ENCODE measurements around the gene GAPDH.
A peak's percentile ranks its signal among the peaks of the same experiment; 100 is the strongest.
"Not testable (repeated sequence)": the region's sequence is repeated elsewhere in the genome, so short reads cannot be mapped to it uniquely, and the experiment has no call there.

Gene GAPDH

DNA sequence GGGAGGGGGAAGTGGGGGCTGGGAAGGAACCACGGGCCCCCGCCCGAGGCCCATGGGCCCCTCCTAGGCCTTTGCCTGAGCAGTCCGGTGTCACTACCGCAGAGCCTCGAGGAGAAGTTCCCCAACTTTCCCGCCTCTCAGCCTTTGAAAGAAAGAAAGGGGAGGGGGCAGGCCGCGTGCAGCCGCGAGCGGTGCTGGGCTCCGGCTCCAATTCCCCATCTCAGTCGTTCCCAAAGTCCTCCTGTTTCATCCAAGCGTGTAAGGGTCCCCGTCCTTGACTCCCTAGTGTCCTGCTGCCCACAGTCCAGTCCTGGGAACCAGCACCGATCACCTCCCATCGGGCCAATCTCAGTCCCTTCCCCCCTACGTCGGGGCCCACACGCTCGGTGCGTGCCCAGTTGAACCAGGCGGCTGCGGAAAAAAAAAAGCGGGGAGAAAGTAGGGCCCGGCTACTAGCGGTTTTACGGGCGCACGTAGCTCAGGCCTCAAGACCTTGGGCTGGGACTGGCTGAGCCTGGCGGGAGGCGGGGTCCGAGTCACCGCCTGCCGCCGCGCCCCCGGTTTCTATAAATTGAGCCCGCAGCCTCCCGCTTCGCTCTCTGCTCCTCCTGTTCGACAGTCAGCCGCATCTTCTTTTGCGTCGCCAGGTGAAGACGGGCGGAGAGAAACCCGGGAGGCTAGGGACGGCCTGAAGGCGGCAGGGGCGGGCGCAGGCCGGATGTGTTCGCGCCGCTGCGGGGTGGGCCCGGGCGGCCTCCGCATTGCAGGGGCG is at the start of gene GAPDH:
TSS of gene GAPDH (plus strand) at position 595 of the 772 bp plus-strand sequence. CDS start 316 bp downstream, outside the sequence.
- Histone ChIP-seq H3K9ac (ENCODE audit: low read depth, low read length) (peak within 1 kb of the TSS; percentile 88), H3K36me3 (ENCODE audit: insufficient read depth, low read length) (peaks cover 40% of the 10 kb centered on the region), H3K4me1 (ENCODE audit: insufficient read depth, low read length) (peaks cover 14% of the 10 kb centered on the region), H3K9me3 (ENCODE audit: control insufficient read depth, insufficient read depth, low read length) (no peaks in the 10 kb centered on the region)

DNA sequence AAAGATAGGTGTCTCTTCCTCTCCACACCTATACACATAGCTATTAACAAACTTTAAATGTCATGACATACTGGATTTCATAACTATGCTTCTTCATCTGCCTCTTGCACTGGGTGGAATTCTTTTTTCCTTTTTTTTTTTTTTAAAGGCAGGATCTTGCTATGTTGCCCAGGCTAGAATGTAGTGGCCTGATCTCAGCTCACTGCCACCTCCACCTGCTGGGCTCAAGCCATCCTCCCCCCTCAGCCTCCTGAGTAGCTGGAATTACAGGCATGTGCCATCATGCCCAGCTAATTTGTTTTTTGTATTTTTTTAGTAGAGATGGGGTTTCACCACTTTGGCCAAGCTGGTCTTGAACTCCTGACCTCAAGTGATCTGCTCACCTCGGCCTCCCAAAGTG is 46.1 kb upstream of the GAPDH start:
- Histone ChIP-seq H3K9me3 (ENCODE audit: control insufficient read depth, insufficient read depth, low read length) (no peaks in the 10 kb centered on the region), H3K9ac (ENCODE audit: low read depth, low read length) (no peak overlapping the region), H3K36me3 (ENCODE audit: insufficient read depth, low read length) (peaks cover 3% of the 10 kb centered on the region; the same call in 1 of the 2 replicates), H3K4me1 (ENCODE audit: insufficient read depth, low read length) (no peaks in the 10 kb centered on the region)

DNA sequence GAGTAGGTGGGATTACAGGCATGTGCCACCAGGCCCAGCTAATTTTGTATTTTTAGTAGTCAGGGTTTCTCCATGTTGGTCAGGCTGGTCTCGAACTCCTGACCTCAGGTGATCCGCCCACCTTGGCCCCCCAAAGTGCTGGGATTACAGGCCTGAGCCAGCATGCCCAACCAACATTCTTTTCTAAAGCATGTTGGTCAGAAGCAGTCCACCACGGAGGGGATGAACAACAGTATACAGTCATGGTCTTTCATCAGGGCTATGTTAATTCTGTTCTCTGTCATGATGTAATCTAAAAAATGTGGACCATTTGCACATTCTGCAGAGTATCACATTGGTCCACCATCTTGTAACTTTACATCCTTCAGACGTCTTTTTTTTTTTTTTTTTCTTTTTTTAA is 44.9 kb upstream of the GAPDH start:
- Histone ChIP-seq H3K9me3 (ENCODE audit: control insufficient read depth, insufficient read depth, low read length) (no peaks in the 10 kb centered on the region), H3K9ac (ENCODE audit: low read depth, low read length) (no peak overlapping the region), H3K36me3 (ENCODE audit: insufficient read depth, low read length) (peaks cover 3% of the 10 kb centered on the region; the same call in 1 of the 2 replicates), H3K4me1 (ENCODE audit: insufficient read depth, low read length) (no peaks in the 10 kb centered on the region)

DNA sequence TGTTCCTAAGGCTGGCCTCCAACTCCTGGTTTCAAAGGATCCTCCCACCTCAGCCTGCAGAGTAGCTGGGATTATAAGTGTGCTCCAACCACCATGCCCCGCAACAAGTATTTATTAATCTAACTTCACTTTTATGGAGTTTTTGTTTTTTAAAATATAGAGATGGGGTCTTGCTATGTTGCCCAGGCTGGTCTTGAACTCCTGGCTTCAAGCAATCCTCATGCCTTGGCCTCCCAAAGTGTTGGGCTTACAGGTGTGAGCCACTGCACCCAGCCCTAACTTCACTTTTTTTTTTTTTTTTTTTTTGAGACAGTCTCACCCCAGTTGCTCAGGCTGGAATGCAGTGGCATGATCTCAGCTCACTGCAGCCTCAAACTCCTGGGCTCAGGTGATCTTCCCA is 43.6 kb upstream of the GAPDH start:
- H3K4me1 ChIP-seq (ENCODE audit: insufficient read depth, low read length); H3K9ac ChIP-seq (ENCODE audit: low read depth, low read length); H3K9me3 ChIP-seq (ENCODE audit: control insufficient read depth, insufficient read depth, low read length): not testable (repeated sequence)
- H3K36me3 ChIP-seq (ENCODE audit: insufficient read depth, low read length) = peaks cover 11% of the 10 kb centered on the region

DNA sequence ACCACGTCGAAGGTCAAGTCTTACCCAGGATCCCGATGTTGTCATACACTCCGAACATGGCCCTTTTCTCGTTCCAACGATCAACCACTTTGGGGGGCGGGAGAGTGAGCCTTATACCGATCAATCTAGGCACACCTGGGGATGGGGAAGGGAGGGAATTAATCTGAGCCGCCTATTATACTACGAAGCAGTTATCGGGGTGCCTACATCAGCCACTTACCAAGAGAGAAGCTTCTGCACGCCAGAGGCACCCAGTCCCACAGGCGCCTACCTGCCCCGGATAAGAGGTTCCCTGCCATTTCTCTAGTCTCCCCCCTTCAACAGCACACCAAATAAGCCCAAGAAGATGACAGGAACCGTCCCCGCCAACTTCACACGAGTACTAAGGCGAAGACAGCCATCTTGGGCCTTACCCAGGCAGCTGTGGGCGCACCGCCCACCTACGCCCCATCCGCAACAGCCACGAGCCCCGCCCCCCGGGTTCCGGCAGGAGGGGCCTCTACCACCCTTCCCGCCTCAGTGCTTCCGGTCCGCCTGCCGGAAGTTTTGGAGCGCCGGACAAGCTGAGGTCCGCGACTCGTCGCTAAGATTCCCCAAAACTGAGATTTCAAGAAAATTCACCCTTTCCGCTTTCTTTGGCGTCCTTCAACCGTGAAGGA is 41.4 kb upstream of the GAPDH start, which contains the start of gene MRPL51:
TSS of gene MRPL51 (minus strand) at position 425 of the 659 bp plus-strand sequence. CDS start at position 299, 126 bp downstream.
- Histone ChIP-seq H3K9ac (ENCODE audit: low read depth, low read length) (peak within 1 kb of the TSS; percentile 83), H3K36me3 (ENCODE audit: insufficient read depth, low read length) (peaks cover 20% of the 10 kb centered on the region), H3K9me3 (ENCODE audit: control insufficient read depth, insufficient read depth, low read length) (no peaks in the 10 kb centered on the region), H3K4me1 (ENCODE audit: insufficient read depth, low read length) (no peaks in the 10 kb centered on the region)

DNA sequence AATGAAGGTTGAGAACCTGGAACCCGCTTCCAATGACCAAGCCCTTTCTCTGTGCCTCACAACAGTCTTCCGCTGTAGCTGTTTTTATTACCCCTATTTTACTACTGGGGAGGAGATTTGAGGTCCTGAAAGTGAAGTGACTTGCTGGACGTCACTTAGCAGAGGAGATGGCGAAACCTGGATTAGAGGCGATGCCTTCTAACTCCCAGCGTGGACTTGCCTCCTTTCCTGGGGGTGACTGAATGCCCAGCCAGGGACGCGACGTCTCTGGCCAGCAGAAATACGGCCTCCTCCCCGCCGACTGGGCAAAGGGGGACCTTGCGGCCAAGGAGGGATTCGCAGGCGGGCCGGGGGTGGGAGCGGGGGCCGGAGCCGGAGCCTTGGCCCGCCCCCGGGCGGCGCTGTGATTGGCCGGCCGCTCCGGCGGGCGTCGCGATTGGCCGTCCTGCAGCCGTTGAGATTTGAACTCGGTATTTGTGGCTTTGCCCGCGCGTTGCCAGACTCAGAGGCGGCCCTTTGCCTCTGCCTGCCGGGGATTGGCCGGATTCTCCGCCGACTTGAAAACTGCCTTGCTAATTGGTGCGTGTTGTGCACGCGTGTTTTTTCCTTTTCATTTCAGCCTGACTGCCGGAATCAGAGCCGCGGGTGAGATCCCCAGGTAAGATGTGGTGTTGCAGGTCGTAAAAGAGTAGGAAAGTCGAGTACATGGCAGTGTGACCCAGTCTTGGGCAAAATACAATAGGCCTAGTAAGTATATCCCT is 40.6 kb upstream of the GAPDH start, which contains the start of gene NCAPD2:
TSS of gene NCAPD2 (plus strand) at position 606 of the 761 bp plus-strand sequence. CDS start 997 bp downstream, outside the sequence.
- Histone ChIP-seq H3K36me3 (ENCODE audit: insufficient read depth, low read length) (peaks cover 20% of the 10 kb centered on the region), H3K9ac (ENCODE audit: low read depth, low read length) (peak within 1 kb of the TSS; percentile 83), H3K4me1 (ENCODE audit: insufficient read depth, low read length) (no peaks in the 10 kb centered on the region), H3K9me3 (ENCODE audit: control insufficient read depth, insufficient read depth, low read length) (no peaks in the 10 kb centered on the region)

DNA sequence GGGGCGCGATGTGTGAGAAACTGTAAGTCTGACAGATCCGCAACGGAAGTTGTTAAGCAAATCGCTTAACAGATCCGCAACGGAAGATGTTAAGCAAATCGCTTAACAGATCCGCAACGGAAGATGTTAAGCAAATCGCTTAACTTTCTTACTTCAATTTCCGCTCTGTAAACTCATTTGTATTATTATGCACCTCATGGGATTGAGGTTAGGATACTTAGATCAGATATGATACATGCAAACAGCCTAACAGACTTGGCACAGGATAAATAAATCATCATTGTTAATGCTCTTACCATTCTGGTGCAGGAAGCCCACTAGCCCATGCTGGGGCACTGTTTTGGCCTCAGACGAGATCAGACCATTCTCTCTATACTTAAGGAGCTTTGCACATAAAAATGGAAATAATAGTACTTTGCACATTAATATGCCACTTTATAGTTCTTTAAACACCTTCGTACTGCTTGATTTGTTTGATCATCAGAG is 40.0 kb upstream of the GAPDH start:
- Histone ChIP-seq H3K9ac (ENCODE audit: low read depth, low read length) (peak overlapping the region; percentile 83), H3K9me3 (ENCODE audit: control insufficient read depth, insufficient read depth, low read length) (no peaks in the 10 kb centered on the region), H3K4me1 (ENCODE audit: insufficient read depth, low read length) (no peaks in the 10 kb centered on the region), H3K36me3 (ENCODE audit: insufficient read depth, low read length) (peaks cover 27% of the 10 kb centered on the region)

DNA sequence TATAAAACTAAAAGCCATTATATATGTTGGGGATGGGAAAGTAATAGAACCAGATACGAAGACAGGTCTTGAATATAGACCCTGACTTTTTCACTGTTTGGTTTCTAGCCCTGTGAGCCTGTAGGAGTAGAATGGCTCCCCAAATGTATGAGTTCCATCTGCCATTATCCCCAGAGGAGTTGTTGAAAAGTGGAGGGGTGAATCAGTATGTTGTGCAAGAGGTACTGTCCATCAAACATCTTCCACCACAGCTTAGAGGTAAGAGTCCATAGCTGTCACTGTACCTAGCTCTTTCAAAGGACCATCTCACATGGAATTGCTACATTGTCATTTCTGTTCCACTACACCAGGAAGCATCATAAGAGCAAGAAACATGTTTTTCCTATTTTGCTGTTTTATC is 39.3 kb upstream of the GAPDH start:
- Histone ChIP-seq H3K36me3 (ENCODE audit: insufficient read depth, low read length) (peaks cover 28% of the 10 kb centered on the region), H3K4me1 (ENCODE audit: insufficient read depth, low read length) (no peaks in the 10 kb centered on the region), H3K9ac (ENCODE audit: low read depth, low read length) (peak overlapping the region; percentile 83), H3K9me3 (ENCODE audit: control insufficient read depth, insufficient read depth, low read length) (no peaks in the 10 kb centered on the region)

DNA sequence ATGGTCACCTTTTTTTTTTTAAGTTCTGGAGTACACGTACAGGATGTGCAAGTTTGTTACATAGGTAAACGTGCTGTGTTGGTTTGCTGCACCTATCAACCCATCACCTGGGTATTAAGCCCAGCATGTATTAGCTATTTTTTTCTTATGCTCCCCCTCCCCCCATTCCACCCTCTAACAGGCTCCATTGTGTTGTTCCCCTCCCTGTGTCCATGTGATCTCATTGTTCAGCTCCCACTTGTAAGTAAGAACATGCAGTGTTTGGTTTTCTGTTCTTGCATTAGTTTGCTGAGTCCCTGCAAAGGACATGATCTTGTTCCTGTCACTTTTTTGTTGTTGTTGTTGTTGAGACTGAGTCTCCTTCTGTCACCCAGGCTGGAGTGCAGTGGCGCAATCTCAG is 37.0 kb upstream of the GAPDH start:
- H3K36me3 ChIP-seq (ENCODE audit: insufficient read depth, low read length) = peaks cover 27% of the 10 kb centered on the region
- H3K9ac ChIP-seq (ENCODE audit: low read depth, low read length); H3K4me1 ChIP-seq (ENCODE audit: insufficient read depth, low read length); H3K9me3 ChIP-seq (ENCODE audit: control insufficient read depth, insufficient read depth, low read length): not testable (repeated sequence)

DNA sequence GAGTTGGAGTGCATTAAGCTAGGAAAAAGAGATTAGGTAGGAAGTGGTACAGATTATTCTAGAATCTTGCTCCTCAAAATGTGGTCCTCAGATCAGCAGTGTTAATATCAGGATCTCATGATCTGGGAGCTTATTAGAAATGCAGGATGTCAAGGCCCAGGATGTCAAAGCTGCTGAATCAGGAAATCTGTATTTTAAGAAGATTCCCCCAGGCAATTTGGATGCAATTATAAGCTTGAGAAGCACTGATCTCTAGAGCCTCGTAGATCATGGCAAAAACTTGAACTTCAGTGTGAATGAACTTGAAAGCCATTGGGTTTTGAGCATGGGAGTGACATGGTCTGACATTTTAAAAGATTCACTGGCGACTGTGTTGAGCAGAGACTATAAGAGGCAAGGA is 33.9 kb upstream of the GAPDH start:
- Histone ChIP-seq H3K9ac (ENCODE audit: low read depth, low read length) (no peak overlapping the region), H3K4me1 (ENCODE audit: insufficient read depth, low read length) (no peaks in the 10 kb centered on the region), H3K9me3 (ENCODE audit: control insufficient read depth, insufficient read depth, low read length) (no peaks in the 10 kb centered on the region; the same call in 1 of the 2 replicates), H3K36me3 (ENCODE audit: insufficient read depth, low read length) (peaks cover 29% of the 10 kb centered on the region)

DNA sequence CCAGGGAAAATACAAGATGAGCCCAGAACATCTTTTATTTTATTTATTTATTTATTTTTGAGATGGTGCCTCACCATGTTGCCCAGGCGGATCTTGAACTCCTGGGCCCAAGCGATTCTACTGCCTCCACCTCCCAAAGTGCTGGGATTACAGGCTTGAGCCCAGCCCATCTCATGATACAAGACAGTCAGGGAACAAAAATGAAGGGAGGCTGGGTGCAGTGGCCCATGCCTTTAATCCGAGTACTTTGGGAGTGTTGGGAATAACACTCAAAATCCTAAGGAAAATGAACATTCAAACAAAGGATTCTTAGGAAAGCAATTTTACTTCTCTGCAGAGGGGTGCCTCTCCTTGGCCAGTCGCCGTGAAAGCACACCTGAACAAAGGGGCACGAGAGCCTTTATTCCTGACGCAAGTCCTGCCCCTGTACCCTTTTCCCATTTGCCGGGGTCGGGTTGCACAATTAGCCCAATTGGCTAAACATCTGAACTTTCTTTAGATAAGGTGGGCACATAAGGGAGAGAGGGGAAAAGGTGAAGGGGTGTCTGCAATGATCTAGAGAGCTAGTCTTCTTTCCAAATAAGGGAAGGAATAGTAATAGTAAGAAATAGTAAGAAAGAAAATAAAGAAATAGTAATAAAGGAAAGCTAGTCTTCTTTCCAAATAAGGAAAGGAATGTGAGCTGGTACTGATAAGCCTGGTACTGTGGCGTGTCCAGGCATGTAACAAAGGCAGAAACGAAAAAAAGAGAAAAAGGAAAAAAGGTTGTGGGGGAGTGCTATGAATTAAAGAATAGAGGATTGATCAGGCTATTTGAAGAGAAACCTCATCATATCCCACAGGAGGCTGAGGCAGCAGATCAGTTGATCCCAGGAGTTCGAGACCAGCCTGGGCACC is 27.0 kb upstream of the GAPDH start:
- H3K4me1 ChIP-seq (ENCODE audit: insufficient read depth, low read length) = peaks cover 14% of the 10 kb centered on the region
- no peak overlapping the region for H3K9ac ChIP-seq (ENCODE audit: low read depth, low read length)
- H3K9me3 ChIP-seq (ENCODE audit: control insufficient read depth, insufficient read depth, low read length) = no peaks in the 10 kb centered on the region
- H3K36me3 ChIP-seq (ENCODE audit: insufficient read depth, low read length) = peaks cover 25% of the 10 kb centered on the region

DNA sequence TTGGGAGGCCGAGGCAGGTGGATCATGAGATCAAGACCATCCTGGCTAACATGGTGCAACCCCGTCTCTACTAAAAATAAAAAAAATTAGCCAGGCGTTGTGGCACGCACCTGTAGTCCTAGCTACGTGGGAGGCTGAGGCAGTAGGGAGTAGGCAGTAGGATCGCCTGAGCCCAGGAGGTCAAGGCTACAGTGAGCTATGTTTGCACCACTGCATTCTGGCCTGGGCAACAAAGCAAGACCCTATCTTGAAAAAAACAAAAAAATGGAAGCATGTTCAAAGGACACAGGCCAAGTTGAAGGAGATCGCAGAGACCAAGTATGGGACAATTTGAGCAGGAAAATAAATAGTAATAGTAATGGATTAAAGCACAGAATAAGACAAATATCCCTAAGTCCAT is 26.2 kb upstream of the GAPDH start:
- no peaks in the 10 kb centered on the region for H3K9me3 ChIP-seq (ENCODE audit: control insufficient read depth, insufficient read depth, low read length)
- no peak overlapping the region for H3K9ac ChIP-seq (ENCODE audit: low read depth, low read length)
- peaks cover 14% of the 10 kb centered on the region for H3K4me1 ChIP-seq (ENCODE audit: insufficient read depth, low read length)
- H3K36me3 ChIP-seq (ENCODE audit: insufficient read depth, low read length) = peaks cover 31% of the 10 kb centered on the region

DNA sequence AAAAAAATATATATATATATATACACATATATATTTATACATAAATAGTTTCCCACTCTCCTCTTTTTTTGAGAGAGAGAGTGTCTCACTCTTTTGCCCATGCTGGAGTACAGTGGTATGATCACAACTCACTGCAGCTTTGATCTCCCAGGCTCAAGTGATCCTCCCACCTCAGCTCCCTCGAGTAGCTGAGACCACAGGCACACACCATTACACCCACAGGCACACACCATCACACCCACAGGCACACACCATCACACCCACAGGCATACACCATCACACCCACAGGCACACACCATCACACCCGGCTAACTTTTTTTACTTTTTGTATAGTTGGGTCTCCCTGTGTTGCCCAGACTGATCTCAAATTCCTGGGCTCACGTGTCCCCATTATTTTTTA is 14.1 kb upstream of the GAPDH start:
- Histone ChIP-seq H3K36me3 (ENCODE audit: insufficient read depth, low read length) (peaks cover 61% of the 10 kb centered on the region), H3K9me3 (ENCODE audit: control insufficient read depth, insufficient read depth, low read length) (no peaks in the 10 kb centered on the region), H3K4me1 (ENCODE audit: insufficient read depth, low read length) (no peaks in the 10 kb centered on the region), H3K9ac (ENCODE audit: low read depth, low read length) (no peak overlapping the region)
